Smooth muscle cell (in vitro differentiated cells): ENCODE measurements around the gene FAM120B. TPM values are rescaled to one million over a fixed set of nuclear protein-coding genes. Genes with fewer than 3 reads are reported as not detected.
"Not testable (repeated sequence)": the region's sequence is repeated elsewhere in the genome, so short reads cannot be mapped to it uniquely, and the experiment has no call there.

Experiments used
- DNase-seq: peaks from one replicate; lab custom pipeline; 2025; ENCODE audit not compliant: unreplicated experiment; lab: John Stamatoyannopoulos, UW
- H2AFZ ChIP-seq: fragments of 200-600 bp; sonication (generic); 2 replicates; pipeline ENCODE4 v1.6.0; 2016; ENCODE audit warnings: antibody characterized with exemption, low read depth, mild to moderate bottlenecking
- H3F3A ChIP-seq: fragments of 200-600 bp; sonication (generic); 2 replicates; pipeline ENCODE4 v1.6.0; 2017; ENCODE audit warnings: antibody characterized with exemption, low read depth
- H3K27ac ChIP-seq: fragments of 200-600 bp; sonication (generic); 2 replicates; pipeline ENCODE4 v1.5.1; 2016; ENCODE audit warnings: low read depth, mild to moderate bottlenecking
- H3K27me3 ChIP-seq: fragments of 200-600 bp; sonication (generic); 2 replicates; pipeline ENCODE4 v1.6.1; 2016; ENCODE audit warnings: low read depth, mild to moderate bottlenecking
- H3K36me3 ChIP-seq: fragments of 200-600 bp; sonication (generic); 2 replicates; pipeline ENCODE4 v1.5.1; 2016; ENCODE audit warnings: low read depth
- H3K4me1 ChIP-seq: fragments of 200-600 bp; sonication (generic); 2 replicates; pipeline ENCODE4 v1.5.1; 2016; ENCODE audit warnings: low read depth
- H3K4me2 ChIP-seq: fragments of 200-600 bp; sonication (generic); 2 replicates; pipeline ENCODE4 v1.6.0; 2016; ENCODE audit warnings: mild to moderate bottlenecking
- H3K4me3 ChIP-seq: fragments of 200-600 bp; sonication (generic); 2 replicates; pipeline ENCODE4 v1.5.1; 2016; ENCODE audit warnings: mild to moderate bottlenecking
- H3K79me2 ChIP-seq: fragments of 200-600 bp; sonication (generic); 2 replicates; pipeline ENCODE4 v1.6.0; 2016; ENCODE audit warnings: low read depth, mild to moderate bottlenecking
- H3K9ac ChIP-seq: fragments of 200-600 bp; sonication (generic); 2 replicates; pipeline ENCODE4 v1.6.0; 2016; ENCODE audit warnings: low read depth
- H3K9me3 ChIP-seq: fragments of 200-600 bp; sonication (generic); replicated peaks from 2 replicates; pipeline ENCODE4 v1.5.1; 2016; ENCODE audit warnings: low read depth
- H4K20me1 ChIP-seq: fragments of 200-600 bp; sonication (generic); 2 replicates; pipeline ENCODE4 v1.6.0; 2016; ENCODE audit warnings: low read depth
- WGBS: methylation state at CpG from one replicate; pipeline ENCODE4 v1.1.7; 2016; ENCODE audit warnings: low lambda C conversion rate; 5-methylcytosine and 5-hydroxymethylcytosine counted together
- polyA plus RNA-seq: library from polyadenylated mRNA; unstranded; fragments of >200 nt; fragmentation: Nextera tagmentation; extraction: Ambion mirVana; gene quantifications from 2 replicates; pipeline ENCODE4 v1.2.1, GENCODE V29; 2016
- total RNA-seq: library from RNA; depleted of rRNA; stranded (reverse); fragments of >200 nt; gene quantifications from 2 replicates; pipeline ENCODE4 v1.2.3, GENCODE V29; 2014
- TF ChIP-seq, protein P1 (sequence below): fragments of 200-600 bp; sonication (generic); IDR thresholded peaks from 2 replicates; pipeline ENCODE4 v1.5.1; 2017; ENCODE audit warnings: borderline replicate concordance, mild to moderate bottlenecking, antibody characterized with exemption; ENCODE audit not compliant: insufficient read depth, poor library complexity, severe bottlenecking

The FAM120B gene
- total and polyA plus RNA-seq, 2 experiments from 2014 or later: 17.8 to 26.3 TPM

DNA sequence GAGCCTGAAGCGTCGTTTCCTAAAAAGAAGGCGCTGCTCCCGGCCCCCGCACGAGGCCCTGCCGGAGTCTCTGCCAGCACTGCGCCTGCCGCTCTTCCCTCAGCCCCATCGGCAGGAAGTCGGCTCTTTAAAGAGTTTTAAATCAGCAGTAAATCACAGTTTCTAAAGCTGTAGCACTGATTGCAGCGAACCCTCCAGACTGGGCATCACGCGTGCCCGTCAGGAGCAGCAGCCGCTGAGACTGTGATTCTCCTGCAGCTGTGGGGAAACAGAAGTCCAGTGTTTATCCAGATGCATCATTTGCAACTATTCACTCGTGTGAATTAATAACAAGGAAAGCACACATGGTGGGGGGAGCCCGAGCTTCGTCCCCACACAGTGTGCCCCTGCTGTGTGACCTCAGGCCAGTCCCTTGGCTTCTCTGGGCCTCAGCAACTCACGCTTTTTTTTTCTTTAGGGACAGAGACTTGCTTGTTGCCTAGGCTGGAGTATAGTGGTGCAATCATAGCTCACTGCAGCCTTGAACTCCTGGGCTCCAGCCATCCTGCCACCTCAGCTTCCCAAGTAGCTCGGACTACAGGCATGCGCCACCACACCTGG is 44.0 kb upstream of the FAM120B start:
- Histone ChIP-seq H3K4me1 (peaks cover 10% of the 10 kb centered on the region), H2AFZ (no peak overlapping the region), H3K36me3 (no peaks in the 10 kb centered on the region), H4K20me1 (no peaks in the 10 kb centered on the region), H3K9me3 (no peaks in the 10 kb centered on the region), H3K4me2 (no peak overlapping the region), H3K4me3 (no peak overlapping the region), H3K9ac (no peak overlapping the region), H3K79me2 (no peaks in the 10 kb centered on the region), H3K27me3 (no peaks in the 10 kb centered on the region), H3K27ac (no peak overlapping the region), H3F3A (no peaks in the 10 kb centered on the region)
- no peak for DNase-seq
- 67% methylated on average over 22 of the region's 22 CpGs for WGBS
- TF ChIP-seq, protein P1, sequence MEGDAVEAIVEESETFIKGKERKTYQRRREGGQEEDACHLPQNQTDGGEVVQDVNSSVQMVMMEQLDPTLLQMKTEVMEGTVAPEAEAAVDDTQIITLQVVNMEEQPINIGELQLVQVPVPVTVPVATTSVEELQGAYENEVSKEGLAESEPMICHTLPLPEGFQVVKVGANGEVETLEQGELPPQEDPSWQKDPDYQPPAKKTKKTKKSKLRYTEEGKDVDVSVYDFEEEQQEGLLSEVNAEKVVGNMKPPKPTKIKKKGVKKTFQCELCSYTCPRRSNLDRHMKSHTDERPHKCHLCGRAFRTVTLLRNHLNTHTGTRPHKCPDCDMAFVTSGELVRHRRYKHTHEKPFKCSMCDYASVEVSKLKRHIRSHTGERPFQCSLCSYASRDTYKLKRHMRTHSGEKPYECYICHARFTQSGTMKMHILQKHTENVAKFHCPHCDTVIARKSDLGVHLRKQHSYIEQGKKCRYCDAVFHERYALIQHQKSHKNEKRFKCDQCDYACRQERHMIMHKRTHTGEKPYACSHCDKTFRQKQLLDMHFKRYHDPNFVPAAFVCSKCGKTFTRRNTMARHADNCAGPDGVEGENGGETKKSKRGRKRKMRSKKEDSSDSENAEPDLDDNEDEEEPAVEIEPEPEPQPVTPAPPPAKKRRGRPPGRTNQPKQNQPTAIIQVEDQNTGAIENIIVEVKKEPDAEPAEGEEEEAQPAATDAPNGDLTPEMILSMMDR: no peak

DNA sequence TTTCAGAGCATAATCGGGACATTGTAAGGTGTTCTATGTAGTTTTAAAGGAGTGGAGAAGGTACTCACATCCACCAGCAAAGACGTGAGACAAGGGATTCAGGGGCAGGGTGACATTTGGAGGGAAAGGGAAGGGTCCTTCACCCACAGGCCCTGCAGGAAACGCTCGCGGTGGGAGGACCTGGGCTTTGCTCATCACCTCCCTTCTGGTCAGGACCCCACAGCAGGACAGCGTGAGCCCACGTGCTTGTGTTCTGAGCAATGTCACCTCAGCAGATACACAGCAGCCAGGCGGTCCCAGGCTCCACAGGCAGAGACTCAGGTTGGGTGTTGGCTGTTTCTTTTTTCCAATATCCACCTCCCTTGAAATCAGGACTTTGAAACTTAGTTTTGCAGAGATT is 43.1 kb upstream of the FAM120B start:
- Histone ChIP-seq H3K4me2 (no peak overlapping the region), H3K27me3 (no peaks in the 10 kb centered on the region), H2AFZ (no peak overlapping the region), H3K9me3 (no peaks in the 10 kb centered on the region), H3K4me3 (no peak overlapping the region), H4K20me1 (no peaks in the 10 kb centered on the region), H3K27ac (no peak overlapping the region), H3K79me2 (no peaks in the 10 kb centered on the region), H3K9ac (no peak overlapping the region), H3K4me1 (peaks cover 10% of the 10 kb centered on the region), H3K36me3 (no peaks in the 10 kb centered on the region), H3F3A (no peaks in the 10 kb centered on the region)
- DNase-seq: no peak
- TF ChIP-seq, protein P1: no peak
- 92% methylated on average over 8 of the region's 8 CpGs for WGBS

DNA sequence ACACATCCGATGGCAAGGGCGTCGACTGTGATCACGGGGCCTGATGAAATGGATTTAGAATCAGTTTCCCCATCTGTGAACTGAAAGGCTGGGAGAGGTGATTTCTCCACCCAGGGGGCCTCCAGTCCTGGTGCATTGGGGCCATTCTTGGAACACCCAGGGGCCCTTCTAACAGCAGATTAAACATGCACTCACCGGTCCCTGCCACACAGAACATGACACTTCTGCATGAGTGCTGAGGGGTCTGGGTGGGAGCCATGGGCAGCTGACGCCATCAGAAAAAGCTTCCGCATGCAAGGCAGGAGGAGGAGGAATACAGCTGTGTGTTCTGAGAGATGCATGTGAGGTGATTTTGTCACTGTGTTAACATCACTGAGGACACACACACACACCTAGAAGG is 42.5 kb upstream of the FAM120B start:
- no peak overlapping the region for H3K4me3 ChIP-seq
- no peak overlapping the region for H3K9ac ChIP-seq
- no peak overlapping the region for H2AFZ ChIP-seq
- H3K9me3 ChIP-seq: no peaks in the 10 kb centered on the region
- no peak overlapping the region for H3K4me2 ChIP-seq
- WGBS: 92% methylated on average over 7 of the region's 7 CpGs
- H3F3A ChIP-seq: no peaks in the 10 kb centered on the region
- H3K36me3 ChIP-seq: no peaks in the 10 kb centered on the region
- H3K27ac ChIP-seq: no peak overlapping the region
- H4K20me1 ChIP-seq: no peaks in the 10 kb centered on the region
- H3K4me1 ChIP-seq: peaks cover 10% of the 10 kb centered on the region
- H3K27me3 ChIP-seq: no peaks in the 10 kb centered on the region
- no peak for DNase-seq
- TF ChIP-seq, protein P1: no peak
- H3K79me2 ChIP-seq: no peaks in the 10 kb centered on the region

DNA sequence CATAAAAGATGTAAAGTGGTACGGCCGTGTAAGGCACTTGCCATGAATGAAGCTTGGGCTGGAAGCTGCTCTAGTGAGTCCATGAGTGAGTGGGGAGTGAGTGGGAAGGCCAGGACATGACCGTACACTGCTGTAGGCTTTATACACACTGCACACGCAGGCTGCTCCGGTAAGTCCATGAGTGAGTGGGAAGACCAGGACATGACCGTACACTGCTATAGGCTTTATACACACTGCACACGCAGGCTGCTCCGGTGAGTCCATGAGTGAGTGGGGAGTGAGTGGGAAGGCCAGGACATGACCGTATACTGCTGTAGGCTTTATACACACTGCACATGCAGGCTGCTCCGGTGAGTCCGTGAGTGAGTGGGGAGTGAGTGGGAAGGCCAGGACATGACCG is 41.9 kb upstream of the FAM120B start:
- H3K79me2 ChIP-seq, DNase-seq, H3F3A ChIP-seq, H2AFZ ChIP-seq, H3K9me3 ChIP-seq, H3K9ac ChIP-seq, H4K20me1 ChIP-seq, H3K36me3 ChIP-seq, H3K27me3 ChIP-seq, H3K4me3 ChIP-seq, H3K27ac ChIP-seq, H3K4me2 ChIP-seq: not testable (repeated sequence)
- peaks cover 14% of the 10 kb centered on the region for H3K4me1 ChIP-seq
- 77% methylated on average over 12 of the region's 12 CpGs for WGBS
